Thyroid gland (tissue), 4 donors: Measurements from ENCODE around the gene GRIN3B.

Experiments
- CTCF ChIP-seq, 6 experiments: fragments of 200-600 bp in 3 of 6; fragments of 450-650 bp in 3 of 6; sonication (generic) in 3 of 6; IDR thresholded peaks; one replicate each; pipeline ENCODE4 v1.5.1; 2016 to 2019; ENCODE audit warnings: antibody characterized with exemption in 6 of 6, mild to moderate bottlenecking in 2 of 6, inconsistent platforms in 1 of 6, moderate library complexity in 1 of 6
- POLR2A ChIP-seq, 2 donors: fragments of 450-650 bp; IDR thresholded peaks; one replicate each; pipeline ENCODE4 v1.6.1; 2017; ENCODE audit warnings: antibody characterized with exemption in 2 of 2, mild to moderate bottlenecking in 2 of 2, moderate library complexity in 1 of 2

GRCh38 chr19:976476-976875 lies 23.7 kb upstream of the GRIN3B start:
- TF ChIP-seq CTCF (IDR thresholded peaks at IDR 0.05) = no peak
- no peak for TF ChIP-seq POLR2A (IDR thresholded peaks at IDR 0.05)
